Measurements from ENCODE around the gene CST9.
"Not testable (repeated sequence)": the region's sequence is repeated elsewhere in the genome, so short reads cannot be mapped to it uniquely, and the experiment has no call there.

CST9 gene

GRCh38 chr20:23622839-23623343, 17.2 kb upstream of the CST9 start:
- H3K27me3 Mint-ChIP-seq = peaks cover 12% of the 10 kb centered on the region
- no peaks in the 10 kb centered on the region for H3K36me3 Mint-ChIP-seq (ENCODE audit: low read depth)
- DNase-seq = no peak
- ATAC-seq = no peak
- no peak overlapping the region for H3K4me3 Mint-ChIP-seq
- H3K9me3 Mint-ChIP-seq = no peaks in the 10 kb centered on the region
- H3K27ac Mint-ChIP-seq = no peak overlapping the region
- H3K4me1 Mint-ChIP-seq = peaks cover 11% of the 10 kb centered on the region

- H3K27me3 Mint-ChIP-seq = peaks cover 12% of the 10 kb centered on the region
- DNase-seq; ATAC-seq; H3K9me3 Mint-ChIP-seq; H3K36me3 Mint-ChIP-seq (ENCODE audit: low read depth); H3K27ac Mint-ChIP-seq; H3K4me3 Mint-ChIP-seq: not testable (repeated sequence)
- H3K4me1 Mint-ChIP-seq = peaks cover 11% of the 10 kb centered on the region
Observed at GRCh38 chr20:23622401-23622800, 16.7 kb upstream of the CST9 start.

GRCh38 chr20:23620670-23621386, 15.1 kb upstream of the CST9 start:
- Mint-ChIP-seq H3K4me1 (peaks cover 11% of the 10 kb centered on the region), H3K27me3 (peaks cover 17% of the 10 kb centered on the region)
- not testable (repeated sequence) for DNase-seq; ATAC-seq; H3K4me3 Mint-ChIP-seq; H3K9me3 Mint-ChIP-seq; H3K36me3 Mint-ChIP-seq (ENCODE audit: low read depth); H3K27ac Mint-ChIP-seq

- Mint-ChIP-seq H3K27me3 (peaks cover 12% of the 10 kb centered on the region), H3K27ac (no peak overlapping the region), H3K9me3 (no peaks in the 10 kb centered on the region), H3K4me3 (no peak overlapping the region), H3K36me3 (ENCODE audit: low read depth) (no peaks in the 10 kb centered on the region), H3K4me1 (no peaks in the 10 kb centered on the region)
- no peak for DNase-seq
- no peak for ATAC-seq
Observed at GRCh38 chr20:23614163-23614562, 8.4 kb upstream of the CST9 start.

GRCh38 chr20:23613676-23614075, 8.0 kb upstream of the CST9 start:
- Mint-ChIP-seq H3K36me3 (ENCODE audit: low read depth) (no peaks in the 10 kb centered on the region), H3K27ac (no peak overlapping the region), H3K27me3 (peaks cover 10% of the 10 kb centered on the region), H3K4me1 (no peaks in the 10 kb centered on the region), H3K9me3 (no peaks in the 10 kb centered on the region), H3K4me3 (no peak overlapping the region)
- no peak for ATAC-seq
- no peak for DNase-seq

- H3K36me3 Mint-ChIP-seq (ENCODE audit: low read depth) = no peaks in the 10 kb centered on the region
- no peaks in the 10 kb centered on the region for H3K9me3 Mint-ChIP-seq
- no peak overlapping the region for H3K27ac Mint-ChIP-seq
- no peak for DNase-seq
- H3K4me1 Mint-ChIP-seq = no peaks in the 10 kb centered on the region
- peaks cover 4% of the 10 kb centered on the region for H3K27me3 Mint-ChIP-seq
- ATAC-seq = no peak
- H3K4me3 Mint-ChIP-seq = no peak overlapping the region
Observed at GRCh38 chr20:23612396-23612795, 6.7 kb upstream of the CST9 start.

GRCh38 chr20:23609486-23610109, 3.9 kb upstream of the CST9 start:
- Mint-ChIP-seq H3K4me3 (no peak overlapping the region), H3K4me1 (peaks cover 4% of the 10 kb centered on the region), H3K9me3 (no peaks in the 10 kb centered on the region), H3K27ac (no peak overlapping the region), H3K27me3 (no peaks in the 10 kb centered on the region), H3K36me3 (ENCODE audit: low read depth) (no peaks in the 10 kb centered on the region)
- no peak for DNase-seq
- no peak for ATAC-seq

- no peak for ATAC-seq
- Mint-ChIP-seq H3K27me3 (no peaks in the 10 kb centered on the region), H3K36me3 (ENCODE audit: low read depth) (no peaks in the 10 kb centered on the region), H3K27ac (no peak overlapping the region), H3K9me3 (no peaks in the 10 kb centered on the region), H3K4me3 (no peak overlapping the region), H3K4me1 (peaks cover 4% of the 10 kb centered on the region)
- no peak for DNase-seq
Observed at GRCh38 chr20:23608251-23608846, 2.6 kb upstream of the CST9 start.

- ATAC-seq = no peak
- H3K27ac Mint-ChIP-seq = no peak overlapping the region
- no peaks in the 10 kb centered on the region for H3K27me3 Mint-ChIP-seq
- H3K36me3 Mint-ChIP-seq (ENCODE audit: low read depth) = no peaks in the 10 kb centered on the region
- H3K4me1 Mint-ChIP-seq = peaks cover 4% of the 10 kb centered on the region
- no peaks in the 10 kb centered on the region for H3K9me3 Mint-ChIP-seq
- no peak for DNase-seq
- no peak overlapping the region for H3K4me3 Mint-ChIP-seq
Observed at GRCh38 chr20:23607497-23608245, 2.0 kb upstream of the CST9 start.

- H3K4me3 Mint-ChIP-seq = no peak overlapping the region
- DNase-seq (peak; percentile 80), ATAC-seq (peak; percentile 83)
- H3K9me3 Mint-ChIP-seq = no peaks in the 10 kb centered on the region
- H3K27ac Mint-ChIP-seq = no peak overlapping the region
- H3K27me3 Mint-ChIP-seq = no peaks in the 10 kb centered on the region
- H3K36me3 Mint-ChIP-seq (ENCODE audit: low read depth) = no peaks in the 10 kb centered on the region
- H3K4me1 Mint-ChIP-seq = peaks cover 4% of the 10 kb centered on the region
Observed at GRCh38 chr20:23606652-23607049, 934 bp upstream of the CST9 start.

GRCh38 chr20:23604306-23604705, 1.4 kb downstream of the CST9 start:
- H3K27ac Mint-ChIP-seq = no peak overlapping the region
- H3K27me3 Mint-ChIP-seq = no peaks in the 10 kb centered on the region
- no peak for DNase-seq
- no peaks in the 10 kb centered on the region for H3K36me3 Mint-ChIP-seq (ENCODE audit: low read depth)
- peaks cover 4% of the 10 kb centered on the region for H3K4me1 Mint-ChIP-seq
- ATAC-seq = no peak
- H3K4me3 Mint-ChIP-seq = no peak overlapping the region
- H3K9me3 Mint-ChIP-seq = no peaks in the 10 kb centered on the region

- H3K4me1 Mint-ChIP-seq = peaks cover 4% of the 10 kb centered on the region
- ATAC-seq (no peak), DNase-seq (no peak)
- H3K27me3 Mint-ChIP-seq = no peaks in the 10 kb centered on the region
- no peaks in the 10 kb centered on the region for H3K36me3 Mint-ChIP-seq (ENCODE audit: low read depth)
- no peak overlapping the region for H3K27ac Mint-ChIP-seq
- no peak overlapping the region for H3K4me3 Mint-ChIP-seq
- no peaks in the 10 kb centered on the region for H3K9me3 Mint-ChIP-seq
Observed at GRCh38 chr20:23603321-23603720, 2.4 kb downstream of the CST9 start.

GRCh38 chr20:23602699-23603098, 3.0 kb downstream of the CST9 start:
- no peak for ATAC-seq
- peaks cover 4% of the 10 kb centered on the region for H3K4me1 Mint-ChIP-seq
- no peaks in the 10 kb centered on the region for H3K36me3 Mint-ChIP-seq (ENCODE audit: low read depth)
- H3K9me3 Mint-ChIP-seq = no peaks in the 10 kb centered on the region
- no peak overlapping the region for H3K4me3 Mint-ChIP-seq
- H3K27ac Mint-ChIP-seq = no peak overlapping the region
- no peak for DNase-seq
- no peaks in the 10 kb centered on the region for H3K27me3 Mint-ChIP-seq

GRCh38 chr20:23602241-23602640, 3.5 kb downstream of the CST9 start:
- Mint-ChIP-seq H3K4me1 (peaks cover 4% of the 10 kb centered on the region), H3K9me3 (no peaks in the 10 kb centered on the region), H3K27me3 (no peaks in the 10 kb centered on the region), H3K27ac (no peak overlapping the region), H3K36me3 (ENCODE audit: low read depth) (no peaks in the 10 kb centered on the region), H3K4me3 (no peak overlapping the region)
- DNase-seq = no peak
- no peak for ATAC-seq
